Stomach (tissue), 9 donors: ENCODE data around the gene GALNT13. TPM values are rescaled to one million over a fixed set of nuclear protein-coding genes. Genes with fewer than 3 reads are reported as not detected.

ENCODE experiments used
- DNase-seq, 2 donors: peaks; one replicate each; pipeline versions ENCODE4 v3.0.0 to v3.0.0-alpha.2; 2013 to 2019
- H3K27ac ChIP-seq, 5 donors: fragments of 200-600 bp in 4 of 5; sonication (generic) in 4 of 5; one replicate each; pipeline ENCODE4 v1.5.1; 2013 to 2019; ENCODE audit warnings: mild to moderate bottlenecking in 1 of 5, moderate library complexity in 1 of 5
- H3K27me3 ChIP-seq, 3 donors: fragments of 200-600 bp; sonication (generic); one replicate each; pipeline ENCODE4 v1.5.1; 2017 to 2019; ENCODE audit warnings: mixed run types in 1 of 3
- H3K36me3 ChIP-seq, 4 donors: fragments of 200-600 bp; sonication (generic); 1 replicate in 3 of 4; 2 replicates in 1 of 4; pipeline ENCODE4 v1.5.1; 2016 to 2019
- H3K4me1 ChIP-seq, 4 donors: fragments of 200-600 bp; sonication (generic); one replicate each; pipeline ENCODE4 v1.5.1; 2016 to 2019
- H3K4me3 ChIP-seq, 4 donors: fragments of 200-600 bp; sonication (generic) in 3 of 4; one replicate each; pipeline ENCODE4 v1.5.1; 2016 to 2019; ENCODE audit warnings: mild to moderate bottlenecking in 1 of 4
- H3K9me3 ChIP-seq, 4 donors: fragments of 200-600 bp; sonication (generic); one replicate each; pipeline ENCODE4 v1.5.1; 2016 to 2019
- CTCF ChIP-seq, 7 experiments: fragments of 450-650 bp in 4 of 7; fragments of 200-600 bp in 3 of 7; sonication (generic) in 3 of 7; IDR thresholded peaks; one replicate each; pipeline ENCODE4 v1.5.1; 2016 to 2019; ENCODE audit warnings: antibody characterized with exemption in 7 of 7, control low read depth in 2 of 7, mild to moderate bottlenecking in 1 of 7
- EP300 ChIP-seq: sonication (generic); formaldehyde crosslinking; IDR thresholded peaks from one replicate; pipeline ENCODE4 v1.6.1; 2017; ENCODE audit warnings: antibody characterized with exemption
- POLR2A ChIP-seq, 4 donors: fragments of 450-650 bp; IDR thresholded peaks; one replicate each; pipeline ENCODE4 v1.6.1; 2016; ENCODE audit warnings: antibody characterized with exemption in 4 of 4, control low read depth in 2 of 4, mild to moderate bottlenecking in 1 of 4, moderate library complexity in 1 of 4
- POLR2AphosphoS5 ChIP-seq, 3 donors: sonication (generic); formaldehyde crosslinking; IDR thresholded peaks; one replicate each; pipeline ENCODE4 v1.6.1; 2016; ENCODE audit warnings: antibody characterized with exemption in 3 of 3
- WGBS, 5 donors: extraction: QIAGEN DNeasy Blood & Tissue Kit in 3 of 5; methylation state at CpG; one replicate each; pipeline versions ENCODE4 v1.1.5 to v1.1.7; 2013 to 2018; 5-methylcytosine and 5-hydroxymethylcytosine counted together
- intact Hi-C: fragments of 100-400 bp; cut with DNase I; formaldehyde crosslinking; loops from one replicate; pipeline ENCODE4 v1.15.1; 2023; ENCODE audit warnings: low total_unique reads
- polyA plus RNA-seq, 3 donors: library from polyadenylated mRNA; stranded (reverse); fragments of 200-250 nt; gene quantifications; one replicate each; pipeline ENCODE4 v1.2.3, GENCODE V29; 2013
- total RNA-seq, 5 donors: library from RNA; depleted of rRNA; stranded (reverse); fragments of >200 nt; gene quantifications; one replicate each; pipeline versions ENCODE4 v1.1.0 to v1.2.3, GENCODE V29; 2014 to 2016
- donor health status: healthy with polysubstance abuse.
- donor health status: Bipolar disorder and iron deficiency.
- donor health status: healthy.

GALNT13 gene
- total and polyA plus RNA-seq, 8 donors, result 0.15 to 6.2 (median 0.72) TPM; not detected in 3

- H3K4me1 ChIP-seq, result no peaks in the 10 kb centered on the region
- no peak for TF ChIP-seq CTCF (IDR thresholded peaks at IDR 0.05)
- TF ChIP-seq EP300, result no peak
- no peak for TF ChIP-seq POLR2AphosphoS5 (IDR thresholded peaks at IDR 0.05)
- TF ChIP-seq POLR2A (IDR thresholded peaks at IDR 0.05), result no peak
- WGBS, 5 donors, result 81 to 92% (median 85%) methylated on average over 5 of the region's 5 CpGs
- intact Hi-C loops, result no loop called here
- no peaks in the 10 kb centered on the region for H3K36me3 ChIP-seq
- H3K27ac ChIP-seq, result no peak overlapping the region
- no peak overlapping the region for H3K4me3 ChIP-seq
- no peaks in the 10 kb centered on the region for H3K9me3 ChIP-seq
- no peaks in the 10 kb centered on the region for H3K27me3 ChIP-seq
- no peak for DNase-seq
Measured at GRCh38 chr2:154477319-154477718, 605.6 kb downstream of the GALNT13 start.

- no peaks in the 10 kb centered on the region for H3K27me3 ChIP-seq
- H3K36me3 ChIP-seq, result no peaks in the 10 kb centered on the region
- no peak overlapping the region for H3K27ac ChIP-seq
- 43 to 59% (median 55%) methylated on average over 1 of the region's 1 CpG for WGBS, 5 donors
- no peak overlapping the region for H3K4me3 ChIP-seq
- DNase-seq, result no peak
- no peak for TF ChIP-seq POLR2AphosphoS5 (IDR thresholded peaks at IDR 0.05)
- intact Hi-C loops, result no loop called here
- no peaks in the 10 kb centered on the region for H3K9me3 ChIP-seq
- no peaks in the 10 kb centered on the region for H3K4me1 ChIP-seq
Measured at GRCh38 chr2:154480521-154480920, 608.8 kb downstream of the GALNT13 start.

DNA sequence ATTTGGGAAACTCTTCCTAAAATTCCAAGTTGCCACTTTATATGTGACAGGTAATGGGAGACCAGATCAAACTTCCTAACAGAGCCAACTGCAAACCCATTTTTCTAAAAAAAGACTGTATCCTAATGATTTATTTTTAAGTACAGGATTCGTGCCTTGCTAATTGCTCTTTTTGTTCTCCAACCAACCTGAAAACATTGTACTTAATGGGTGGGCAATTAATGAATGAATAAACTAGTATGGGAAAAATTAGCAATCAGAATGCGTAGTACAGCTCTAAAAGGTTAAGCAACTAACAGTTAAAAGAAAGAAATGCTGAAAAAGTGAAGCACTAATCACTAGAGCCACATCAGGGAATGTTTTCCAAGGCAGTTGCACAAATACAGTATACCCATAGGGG lies 609.6 kb downstream of the GALNT13 start:
- WGBS, 5 donors, result 78 to 85% (median 82%) methylated on average over 2 of the region's 2 CpGs
- no peaks in the 10 kb centered on the region for H3K4me1 ChIP-seq

GRCh38 chr2:154484338-154485099 lies 612.8 kb downstream of the GALNT13 start:
- WGBS, 5 donors, result 65 to 75% (median 69%) methylated on average over 4 of the region's 4 CpGs
- no peaks in the 10 kb centered on the region for H3K27me3 ChIP-seq
- intact Hi-C loops, result no loop called here
- H3K9me3 ChIP-seq, result no peaks in the 10 kb centered on the region
- no peaks in the 10 kb centered on the region for H3K36me3 ChIP-seq
- no peak overlapping the region for H3K27ac ChIP-seq
- DNase-seq, result peak in 1 of 2 donors; percentile 11
- no peak for TF ChIP-seq CTCF (IDR thresholded peaks at IDR 0.05)
- no peak for TF ChIP-seq POLR2A (IDR thresholded peaks at IDR 0.05)
- TF ChIP-seq EP300, result no peak
- TF ChIP-seq POLR2AphosphoS5 (IDR thresholded peaks at IDR 0.05), result no peak
- no peaks in the 10 kb centered on the region for H3K4me1 ChIP-seq
- H3K4me3 ChIP-seq, result no peak overlapping the region

More for the DNA sequence above, 609.6 kb downstream of the GALNT13 start:
- no peaks in the 10 kb centered on the region for H3K9me3 ChIP-seq
- TF ChIP-seq POLR2AphosphoS5 (IDR thresholded peaks at IDR 0.05), result no peak
- TF ChIP-seq EP300, result no peak
- no peak for TF ChIP-seq POLR2A (IDR thresholded peaks at IDR 0.05)
- no peak for TF ChIP-seq CTCF (IDR thresholded peaks at IDR 0.05)
- DNase-seq, result no peak
- no peaks in the 10 kb centered on the region for H3K36me3 ChIP-seq
- no peaks in the 10 kb centered on the region for H3K27me3 ChIP-seq
- H3K4me3 ChIP-seq, result no peak overlapping the region
- no peak overlapping the region for H3K27ac ChIP-seq
- intact Hi-C loops, result no loop called here

- H3K4me3 ChIP-seq, result no peak overlapping the region
- no peaks in the 10 kb centered on the region for H3K9me3 ChIP-seq
- H3K4me1 ChIP-seq, result no peaks in the 10 kb centered on the region
- WGBS, 5 donors, result 74 to 81% (median 77%) methylated on average over 4 of the region's 4 CpGs
- no peak for DNase-seq
- H3K27ac ChIP-seq, result no peak overlapping the region
- intact Hi-C loops, result no loop called here
- no peaks in the 10 kb centered on the region for H3K27me3 ChIP-seq
- TF ChIP-seq POLR2AphosphoS5 (IDR thresholded peaks at IDR 0.05) (no peak), POLR2A (IDR thresholded peaks at IDR 0.05) (no peak), EP300 (no peak), CTCF (IDR thresholded peaks at IDR 0.05) (no peak)
- H3K36me3 ChIP-seq, result no peaks in the 10 kb centered on the region
Measured at GRCh38 chr2:154488801-154489200, 617.1 kb downstream of the GALNT13 start.
